Measurements from ENCODE around the gene KCNJ4. TPM values are rescaled to one million over a fixed set of nuclear protein-coding genes. Genes with fewer than 3 reads are reported as not detected.

The KCNJ4 gene
- total RNA-seq, 2 donors from 2014 or later, result not detected

DNA sequence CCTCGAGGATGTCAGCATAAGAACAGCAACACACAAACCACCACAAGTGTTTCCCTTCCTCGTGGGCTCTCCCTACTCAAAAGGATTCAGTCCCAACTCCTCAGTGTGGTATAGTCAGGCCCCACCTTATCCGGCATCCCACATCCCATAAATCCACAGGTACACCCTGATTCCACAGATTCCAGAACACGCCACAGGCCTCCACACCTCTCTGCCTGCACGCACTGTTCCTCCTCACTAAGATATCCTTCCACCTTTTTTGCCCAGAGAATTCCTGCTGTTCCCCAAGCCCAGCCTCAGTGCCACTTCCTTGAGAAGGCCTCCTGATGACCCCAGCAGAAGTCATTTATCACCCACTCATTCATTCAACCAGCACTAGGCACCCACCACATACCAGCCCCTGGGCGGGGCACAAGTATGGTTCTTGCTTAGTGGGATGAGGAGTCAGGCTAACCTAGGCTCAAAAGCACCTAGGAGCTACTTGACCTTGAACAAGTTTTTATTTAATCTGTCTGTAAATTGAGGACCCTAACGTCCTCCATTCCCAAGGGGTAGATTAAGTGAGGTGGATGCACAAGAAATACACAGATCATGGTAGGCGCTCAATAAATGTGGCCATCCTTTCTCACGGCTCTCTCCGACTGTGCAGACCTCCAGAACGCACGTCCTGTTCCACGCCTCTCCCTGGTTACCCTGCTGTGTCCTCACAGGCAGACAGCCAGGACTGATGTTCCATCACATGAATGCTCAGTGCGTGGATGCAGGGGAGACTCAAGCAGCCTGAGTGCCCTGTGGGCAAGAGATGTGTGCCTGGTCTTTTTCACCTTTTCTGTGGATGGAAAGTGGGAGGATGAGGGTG lies 2.1 kb upstream of the KCNJ4 start:
- H3K4me3 ChIP-seq, result no peak overlapping the region
- TF ChIP-seq, protein P1, sequence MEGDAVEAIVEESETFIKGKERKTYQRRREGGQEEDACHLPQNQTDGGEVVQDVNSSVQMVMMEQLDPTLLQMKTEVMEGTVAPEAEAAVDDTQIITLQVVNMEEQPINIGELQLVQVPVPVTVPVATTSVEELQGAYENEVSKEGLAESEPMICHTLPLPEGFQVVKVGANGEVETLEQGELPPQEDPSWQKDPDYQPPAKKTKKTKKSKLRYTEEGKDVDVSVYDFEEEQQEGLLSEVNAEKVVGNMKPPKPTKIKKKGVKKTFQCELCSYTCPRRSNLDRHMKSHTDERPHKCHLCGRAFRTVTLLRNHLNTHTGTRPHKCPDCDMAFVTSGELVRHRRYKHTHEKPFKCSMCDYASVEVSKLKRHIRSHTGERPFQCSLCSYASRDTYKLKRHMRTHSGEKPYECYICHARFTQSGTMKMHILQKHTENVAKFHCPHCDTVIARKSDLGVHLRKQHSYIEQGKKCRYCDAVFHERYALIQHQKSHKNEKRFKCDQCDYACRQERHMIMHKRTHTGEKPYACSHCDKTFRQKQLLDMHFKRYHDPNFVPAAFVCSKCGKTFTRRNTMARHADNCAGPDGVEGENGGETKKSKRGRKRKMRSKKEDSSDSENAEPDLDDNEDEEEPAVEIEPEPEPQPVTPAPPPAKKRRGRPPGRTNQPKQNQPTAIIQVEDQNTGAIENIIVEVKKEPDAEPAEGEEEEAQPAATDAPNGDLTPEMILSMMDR (IDR thresholded peaks at IDR 0.05), result no peak
- H3K27me3 ChIP-seq (replicated peaks; ENCODE audit: insufficient read depth), result no peaks in the 10 kb centered on the region
- H3K9me3 ChIP-seq, result no peaks in the 10 kb centered on the region
- ATAC-seq (ENCODE audit: insufficient number of reproducible peaks, low FRiP score, low read depth) (no peak), DNase-seq (ENCODE audit: low spot score) (no peak)
- H3K36me3 ChIP-seq, result no peaks in the 10 kb centered on the region
- H3K4me1 ChIP-seq (ENCODE audit: control insufficient read depth in 1 of 2, low read depth in 2 of 2), result peaks cover 5 to 36% of the 10 kb centered on the region in 2 donors
- H3K27ac ChIP-seq, result no peak overlapping the region

DNA sequence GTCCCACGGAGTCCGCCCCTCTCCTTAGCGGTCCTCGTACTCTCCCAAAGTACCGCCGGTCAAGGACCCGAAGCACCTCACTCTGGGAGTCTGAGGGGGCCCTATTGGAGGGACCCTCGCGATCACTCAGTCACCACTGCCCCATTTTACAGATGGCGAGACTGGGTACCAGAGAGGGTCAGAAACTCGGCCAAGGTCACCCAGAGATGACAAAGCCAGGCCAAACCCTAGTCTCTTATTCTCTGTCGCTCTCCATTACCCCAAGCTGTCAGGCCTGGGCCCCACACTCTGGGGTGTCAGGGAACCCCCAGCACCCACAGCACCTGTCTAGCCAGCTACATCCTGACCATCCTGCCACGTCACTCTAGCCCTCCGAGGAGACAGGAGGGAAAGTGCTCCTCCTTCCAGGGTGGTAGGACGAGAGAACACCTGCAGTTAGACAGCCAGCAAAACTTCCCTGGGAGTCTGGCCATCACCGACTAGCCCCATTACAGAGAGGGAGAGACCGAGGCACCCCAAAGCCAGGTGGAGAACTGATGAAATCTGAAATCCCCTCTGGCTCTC lies 1.4 kb upstream of the KCNJ4 start:
- no peaks in the 10 kb centered on the region for H3K9me3 ChIP-seq
- no peak overlapping the region for H3K4me3 ChIP-seq
- no peak overlapping the region for H3K27ac ChIP-seq
- DNase-seq (ENCODE audit: low spot score) (no peak), ATAC-seq (ENCODE audit: insufficient number of reproducible peaks, low FRiP score, low read depth) (no peak)
- H3K27me3 ChIP-seq (replicated peaks; ENCODE audit: insufficient read depth), result no peaks in the 10 kb centered on the region
- H3K36me3 ChIP-seq, result no peaks in the 10 kb centered on the region
- TF ChIP-seq, protein P1 (IDR thresholded peaks at IDR 0.05), result no peak
- peaks cover 5 to 30% of the 10 kb centered on the region in 2 donors for H3K4me1 ChIP-seq (ENCODE audit: control insufficient read depth in 1 of 2, low read depth in 2 of 2)

DNA sequence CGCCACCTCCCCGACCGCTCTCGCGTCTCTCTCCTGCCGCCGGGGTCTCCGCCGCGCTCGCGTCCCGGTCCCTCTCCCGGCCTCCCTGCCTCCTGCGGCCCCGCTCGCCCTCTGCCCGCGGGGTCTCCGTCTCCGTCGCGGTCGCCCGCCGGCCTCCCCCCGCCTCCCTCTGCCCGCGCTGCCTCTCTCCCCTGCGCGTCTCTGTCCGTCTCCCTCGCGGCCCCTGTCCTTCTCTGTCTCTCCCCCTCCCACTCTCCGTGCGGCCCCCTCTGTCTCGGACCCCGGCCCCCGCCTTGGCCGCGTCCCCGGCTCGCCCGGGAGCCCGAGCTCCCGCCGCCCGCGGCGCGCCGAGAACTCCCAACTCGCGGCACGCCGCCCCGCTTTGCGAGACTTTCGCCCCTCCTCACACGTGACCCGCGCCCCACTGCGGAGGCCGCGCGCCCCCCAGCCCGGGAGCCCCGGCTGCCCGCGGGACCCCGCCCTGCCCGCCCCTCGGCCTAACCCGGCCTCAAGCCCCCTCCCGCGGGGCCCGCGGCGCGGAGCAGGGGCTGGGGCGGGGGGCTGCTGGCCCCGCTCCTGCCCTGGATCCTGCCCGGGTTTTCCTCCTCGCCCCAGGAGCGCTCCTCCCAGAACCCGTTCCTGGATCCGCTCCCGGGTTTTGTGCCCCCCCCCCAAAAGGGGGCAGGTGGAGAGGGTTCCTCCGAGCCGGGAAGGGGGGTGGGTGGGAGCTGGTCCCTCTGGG lies 702 bp upstream of the KCNJ4 start:
- DNase-seq (ENCODE audit: low spot score) (no peak), ATAC-seq (ENCODE audit: insufficient number of reproducible peaks, low FRiP score, low read depth) (no peak)
- no peaks in the 10 kb centered on the region for H3K36me3 ChIP-seq
- peak overlapping the region; percentile 60 for H3K4me3 ChIP-seq
- H3K27ac ChIP-seq, result no peak overlapping the region
- TF ChIP-seq, protein P1 (IDR thresholded peaks at IDR 0.05), result no peak
- no peaks in the 10 kb centered on the region for H3K27me3 ChIP-seq (replicated peaks; ENCODE audit: insufficient read depth)
- H3K4me1 ChIP-seq (ENCODE audit: control insufficient read depth in 1 of 2, low read depth in 2 of 2), result peaks cover 5 to 25% of the 10 kb centered on the region in 2 donors
- no peaks in the 10 kb centered on the region for H3K9me3 ChIP-seq

DNA sequence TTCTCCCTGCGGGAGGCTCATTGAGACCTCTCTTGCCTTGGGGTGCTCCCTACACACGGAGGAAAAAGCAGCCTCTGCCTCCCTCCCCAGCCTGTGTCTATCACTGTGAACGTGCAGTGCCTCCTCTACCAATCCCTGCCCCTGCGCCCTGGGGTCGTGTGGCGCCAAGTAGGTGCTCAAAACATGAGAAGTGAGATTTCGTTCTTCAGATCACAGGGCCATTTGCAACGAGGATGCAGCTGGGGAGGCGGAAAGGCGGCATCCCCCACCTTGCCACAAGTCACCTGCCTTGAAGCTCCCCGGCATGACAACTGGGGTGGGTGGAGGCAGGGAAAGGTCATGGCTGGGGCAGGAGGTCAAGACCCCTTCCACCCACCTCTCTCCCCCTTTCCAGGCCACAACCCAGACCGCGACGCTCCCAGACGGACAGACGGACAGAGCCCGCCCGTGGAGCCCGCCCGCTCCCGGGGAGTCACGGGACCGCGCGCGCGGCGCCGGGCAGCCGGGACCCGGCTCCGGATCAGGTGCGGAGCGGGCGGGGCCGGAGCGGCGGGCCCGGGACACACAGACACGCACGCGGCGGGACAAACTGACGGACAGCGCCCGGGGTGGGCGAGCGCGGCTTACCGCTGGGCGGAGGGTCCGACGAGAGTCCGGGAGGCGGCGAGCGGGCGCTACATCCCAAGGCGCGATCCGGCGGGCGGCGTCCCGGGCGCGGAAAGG lies 485 bp downstream of the KCNJ4 start:
- no peak overlapping the region for H3K27ac ChIP-seq
- H3K4me3 ChIP-seq, result peak overlapping the region; percentile 67
- DNase-seq (ENCODE audit: low spot score) (no peak), ATAC-seq (ENCODE audit: insufficient number of reproducible peaks, low FRiP score, low read depth) (no peak)
- H3K27me3 ChIP-seq (replicated peaks; ENCODE audit: insufficient read depth), result peaks cover 6% of the 10 kb centered on the region
- H3K36me3 ChIP-seq, result no peaks in the 10 kb centered on the region
- no peaks in the 10 kb centered on the region for H3K9me3 ChIP-seq
- TF ChIP-seq, protein P1 (IDR thresholded peaks at IDR 0.05), result no peak
- peaks cover 5 to 25% of the 10 kb centered on the region in 2 donors for H3K4me1 ChIP-seq (ENCODE audit: control insufficient read depth in 1 of 2, low read depth in 2 of 2)

Data from thoracic aorta (tissue), 2 donors.